Loucy (cell line): ENCODE measurements around the gene BAG1.
A peak's percentile ranks its signal among the peaks of the same experiment; 100 is the strongest.

Source experiments
- EZH2phosphoT487 ChIP-seq: fragments of 200-600 bp; IDR thresholded peaks from 2 replicates; pipeline ENCODE4 v1.6.1; 2018; ENCODE audit warnings: antibody characterized with exemption, mild to moderate bottlenecking, moderate library complexity, borderline replicate concordance
- TF ChIP-seq, protein P1 (sequence below): fragments of 200-600 bp; sonication (generic); conservative IDR thresholded peaks from 2 replicates; pipeline ENCODE4 v1.5.1; 2014; ENCODE audit warnings: mild to moderate bottlenecking, antibody characterized with exemption, low read length

GRCh38 chr9:33264473-33265177 lies at the start of gene BAG1, which contains the start of gene CHMP5:
- TF ChIP-seq, protein P1, sequence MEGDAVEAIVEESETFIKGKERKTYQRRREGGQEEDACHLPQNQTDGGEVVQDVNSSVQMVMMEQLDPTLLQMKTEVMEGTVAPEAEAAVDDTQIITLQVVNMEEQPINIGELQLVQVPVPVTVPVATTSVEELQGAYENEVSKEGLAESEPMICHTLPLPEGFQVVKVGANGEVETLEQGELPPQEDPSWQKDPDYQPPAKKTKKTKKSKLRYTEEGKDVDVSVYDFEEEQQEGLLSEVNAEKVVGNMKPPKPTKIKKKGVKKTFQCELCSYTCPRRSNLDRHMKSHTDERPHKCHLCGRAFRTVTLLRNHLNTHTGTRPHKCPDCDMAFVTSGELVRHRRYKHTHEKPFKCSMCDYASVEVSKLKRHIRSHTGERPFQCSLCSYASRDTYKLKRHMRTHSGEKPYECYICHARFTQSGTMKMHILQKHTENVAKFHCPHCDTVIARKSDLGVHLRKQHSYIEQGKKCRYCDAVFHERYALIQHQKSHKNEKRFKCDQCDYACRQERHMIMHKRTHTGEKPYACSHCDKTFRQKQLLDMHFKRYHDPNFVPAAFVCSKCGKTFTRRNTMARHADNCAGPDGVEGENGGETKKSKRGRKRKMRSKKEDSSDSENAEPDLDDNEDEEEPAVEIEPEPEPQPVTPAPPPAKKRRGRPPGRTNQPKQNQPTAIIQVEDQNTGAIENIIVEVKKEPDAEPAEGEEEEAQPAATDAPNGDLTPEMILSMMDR: peak; percentile 17; the same call in 1 of the 2 replicates
- no peak for TF ChIP-seq EZH2phosphoT487
